Measurements from ENCODE around the gene PLEKHM1.

PLEKHM1 gene

GRCh38 chr17:45410144-45411091 is 80.1 kb downstream of the PLEKHM1 start:
- peak overlapping the region; percentile 79 for H3K4me3 ChIP-seq (ENCODE audit: low read length)
- DNase-seq (ENCODE audit: low read depth, low spot score), result peak; percentile 67

- peak overlapping the region; percentile 79 for H3K4me3 ChIP-seq (ENCODE audit: low read length)
- no peak for DNase-seq (ENCODE audit: low read depth, low spot score)
Observed at GRCh38 chr17:45409659-45410076, 80.9 kb downstream of the PLEKHM1 start.

- peak overlapping the region; percentile 79 for H3K4me3 ChIP-seq (ENCODE audit: low read length)
- DNase-seq (ENCODE audit: low read depth, low spot score), result no peak
Observed at GRCh38 chr17:45408611-45409421, 81.7 kb downstream of the PLEKHM1 start.

DNA sequence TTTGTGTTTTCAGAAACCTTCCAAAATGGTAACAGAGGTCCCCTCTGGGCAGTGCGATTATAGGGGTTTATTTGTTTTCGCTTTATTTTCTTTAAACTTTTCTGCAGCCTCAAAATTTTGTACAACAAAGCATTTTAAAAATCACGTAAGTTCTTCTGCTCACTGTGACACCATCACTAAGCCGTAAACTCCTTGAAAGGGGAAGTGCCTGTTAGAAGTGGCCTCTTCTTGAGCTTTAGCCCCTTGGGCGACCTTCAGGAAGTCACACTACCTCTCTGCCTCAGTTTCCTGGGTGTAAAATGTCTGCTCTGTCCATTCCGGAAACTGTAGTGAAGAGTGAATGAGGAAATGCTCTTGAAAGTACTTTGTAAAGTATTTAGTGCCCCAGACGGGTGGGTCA is 84.4 kb downstream of the PLEKHM1 start:
- no peak overlapping the region for H3K4me3 ChIP-seq (ENCODE audit: low read length)
- no peak for DNase-seq (ENCODE audit: low read depth, low spot score)

DNA sequence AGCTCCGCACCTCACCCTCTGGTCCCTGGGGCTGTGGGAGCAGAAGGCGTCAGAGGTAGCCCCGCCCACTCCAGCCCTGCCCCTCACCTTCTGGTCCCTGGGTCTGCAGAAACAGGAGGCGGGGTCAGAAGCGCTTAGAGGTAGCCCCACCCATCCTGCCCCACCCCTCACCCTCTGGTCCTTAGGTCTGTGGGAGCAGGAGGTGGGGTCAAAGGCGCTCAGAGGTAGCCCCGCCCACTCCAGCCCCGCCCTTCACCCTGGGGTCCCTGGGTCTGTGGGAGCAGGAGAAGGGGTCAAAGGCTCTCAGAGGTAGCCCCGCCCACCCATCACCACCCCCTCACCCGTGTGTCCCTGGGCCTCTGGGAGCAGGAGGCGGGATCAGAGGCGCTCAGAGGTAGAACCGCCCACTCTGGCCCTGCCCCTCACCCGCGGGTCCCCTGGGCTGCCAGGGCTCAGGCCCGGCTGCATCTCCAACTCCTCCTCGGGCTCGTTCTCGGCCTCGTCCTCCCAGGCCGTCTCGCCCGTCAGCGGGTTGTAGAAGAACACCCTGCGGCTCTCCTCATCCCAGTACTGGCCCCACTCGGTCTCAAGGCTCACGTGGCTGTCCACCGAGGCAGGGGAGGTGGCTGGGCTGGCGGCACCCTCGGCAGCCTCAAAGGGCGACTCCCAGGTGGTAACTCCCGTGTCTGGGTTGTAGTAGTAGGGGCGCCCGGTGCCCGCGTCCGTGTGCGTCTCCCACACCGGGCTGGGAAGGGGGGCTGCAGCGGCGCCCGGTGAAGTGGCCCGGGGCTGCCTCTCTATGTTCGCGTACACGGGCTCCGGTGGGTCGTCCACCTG is 85.1 kb downstream of the PLEKHM1 start:
- no peak for DNase-seq (ENCODE audit: low read depth, low spot score)
- no peak overlapping the region for H3K4me3 ChIP-seq (ENCODE audit: low read length)

DNA sequence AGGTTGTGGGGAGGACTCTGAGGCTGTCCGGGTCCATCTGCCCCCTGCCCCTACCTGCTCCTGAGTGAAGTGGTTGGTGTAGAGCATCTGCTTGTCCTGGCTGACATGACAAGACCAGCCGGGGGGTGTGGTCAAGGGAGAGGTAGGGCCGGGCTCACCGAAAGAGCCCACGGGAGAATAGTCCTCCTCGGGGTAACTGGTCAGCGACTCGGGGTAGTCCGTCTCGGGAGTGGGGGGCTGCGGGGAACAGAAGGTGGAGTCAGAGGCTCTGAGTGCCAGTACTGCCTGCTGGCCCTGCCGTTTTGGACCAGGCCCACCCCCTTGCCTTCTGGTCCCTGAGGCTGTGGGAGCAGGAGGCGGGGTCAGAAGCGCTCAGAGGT is 85.7 kb downstream of the PLEKHM1 start:
- H3K4me3 ChIP-seq (ENCODE audit: low read length), result no peak overlapping the region
- no peak for DNase-seq (ENCODE audit: low read depth, low spot score)

DNA sequence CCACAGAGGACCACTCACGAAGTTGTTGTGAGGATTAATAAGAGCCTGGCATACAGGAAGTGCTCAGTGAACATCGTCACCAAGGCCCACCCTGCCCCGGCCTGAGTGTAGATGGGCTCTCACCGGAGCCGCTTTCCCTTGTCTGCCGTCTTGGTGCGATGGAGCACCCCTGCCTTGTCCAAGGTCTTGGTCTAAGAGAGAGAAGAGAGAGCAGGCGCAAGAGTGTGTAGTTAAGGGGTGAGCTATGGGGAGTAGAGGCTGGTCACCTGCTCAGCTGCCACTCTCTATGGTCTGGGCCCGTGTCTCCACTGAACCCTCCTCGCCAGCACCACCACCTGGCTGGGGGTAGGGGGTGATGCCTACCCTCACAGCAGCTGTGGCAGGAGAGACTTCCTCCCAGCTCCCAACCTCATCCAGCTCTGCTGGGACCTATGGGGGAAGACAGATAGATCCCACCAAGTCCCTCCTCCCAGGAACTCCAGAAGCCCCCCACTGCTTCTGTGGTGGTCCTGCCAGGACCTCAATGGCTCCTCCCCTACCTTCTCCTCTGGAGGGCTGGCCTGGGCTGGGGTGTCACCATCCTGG is 86.5 kb downstream of the PLEKHM1 start:
- no peak overlapping the region for H3K4me3 ChIP-seq (ENCODE audit: low read length)
- no peak for DNase-seq (ENCODE audit: low read depth, low spot score)

GRCh38 chr17:45402916-45403315 is 87.6 kb downstream of the PLEKHM1 start:
- DNase-seq (ENCODE audit: low read depth, low spot score), result no peak
- no peak overlapping the region for H3K4me3 ChIP-seq (ENCODE audit: low read length)

GRCh38 chr17:45398800-45399199 is 91.7 kb downstream of the PLEKHM1 start:
- DNase-seq (ENCODE audit: low read depth, low spot score), result no peak

GRCh38 chr17:45397796-45398195 is 92.7 kb downstream of the PLEKHM1 start:
- no peak for DNase-seq (ENCODE audit: low read depth, low spot score)
- H3K4me3 ChIP-seq (ENCODE audit: low read length), result no peak overlapping the region

More at GRCh38 chr17:45398800-45399199, 91.7 kb downstream of the PLEKHM1 start:
- no peak overlapping the region for H3K4me3 ChIP-seq (ENCODE audit: low read length)

- DNase-seq (ENCODE audit: low read depth, low spot score), result no peak
- no peak overlapping the region for H3K4me3 ChIP-seq (ENCODE audit: low read length)
Observed at GRCh38 chr17:45396496-45397205, 93.9 kb downstream of the PLEKHM1 start.

- H3K4me3 ChIP-seq (ENCODE audit: low read length), result no peak overlapping the region
- DNase-seq (ENCODE audit: low read depth, low spot score), result no peak
Observed at GRCh38 chr17:45395569-45396415, 94.7 kb downstream of the PLEKHM1 start.

- H3K4me3 ChIP-seq (ENCODE audit: low read length), result no peak overlapping the region
Observed at GRCh38 chr17:45394913-45395568, 95.5 kb downstream of the PLEKHM1 start.

GRCh38 chr17:45394564-45394912 is 96.0 kb downstream of the PLEKHM1 start:
- H3K4me3 ChIP-seq (ENCODE audit: low read length), result no peak overlapping the region
- no peak for DNase-seq (ENCODE audit: low read depth, low spot score)

More at GRCh38 chr17:45394913-45395568, 95.5 kb downstream of the PLEKHM1 start:
- DNase-seq (ENCODE audit: low read depth, low spot score), result peak; percentile 40

- H3K4me3 ChIP-seq (ENCODE audit: low read length), result no peak overlapping the region
- DNase-seq (ENCODE audit: low read depth, low spot score), result no peak
Observed at GRCh38 chr17:45394091-45394490, 96.4 kb downstream of the PLEKHM1 start.

GRCh38 chr17:45393411-45393810 is 97.1 kb downstream of the PLEKHM1 start:
- no peak overlapping the region for H3K4me3 ChIP-seq (ENCODE audit: low read length)
- DNase-seq (ENCODE audit: low read depth, low spot score), result no peak

- no peak overlapping the region for H3K4me3 ChIP-seq (ENCODE audit: low read length)
- no peak for DNase-seq (ENCODE audit: low read depth, low spot score)
Observed at GRCh38 chr17:45391918-45392317, 98.6 kb downstream of the PLEKHM1 start.
